Loucy (cell line): ENCODE results near the gene C17orf113.

Experiments
- CTCF ChIP-seq: fragments of 200-600 bp; sonication (generic); conservative IDR thresholded peaks from 2 replicates; pipeline ENCODE4 v1.5.1; 2014; ENCODE audit warnings: mild to moderate bottlenecking, antibody characterized with exemption, low read length
- EZH2phosphoT487 ChIP-seq: fragments of 200-600 bp; IDR thresholded peaks from 2 replicates; pipeline ENCODE4 v1.6.1; 2018; ENCODE audit warnings: antibody characterized with exemption, mild to moderate bottlenecking, moderate library complexity, borderline replicate concordance

DNA sequence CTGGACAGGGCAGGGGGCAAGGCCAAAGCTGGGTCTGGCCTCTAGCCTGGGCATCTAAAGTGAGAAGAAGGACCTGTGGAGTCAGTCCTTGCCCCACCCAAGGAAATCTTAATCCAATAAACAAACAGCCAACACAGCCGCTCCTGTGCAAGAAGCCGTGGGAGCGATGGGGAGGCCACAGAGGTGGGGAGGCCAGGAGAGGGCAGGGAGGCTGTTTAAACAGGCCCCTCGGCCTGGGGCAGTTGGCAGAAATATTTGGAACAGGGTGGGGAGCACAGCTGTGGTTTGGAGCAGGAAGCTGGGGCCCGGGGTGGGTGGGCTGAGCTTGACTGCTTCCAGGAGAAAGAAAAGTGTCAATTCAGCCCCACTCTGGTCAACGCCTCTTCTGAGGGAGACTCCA is 42.5 kb upstream of the C17orf113 start:
- TF ChIP-seq CTCF (no peak), EZH2phosphoT487 (no peak)
